T follicular helper cell (primary cell): ENCODE data around the gene ARNT2.
"Not testable (repeated sequence)": the region's sequence is repeated elsewhere in the genome, so short reads cannot be mapped to it uniquely, and the experiment has no call there.

Source experiments
- DNase-seq: peaks from one replicate; pipeline ENCODE4 v3.0.0-alpha.2; 2020; ENCODE audit warnings: low read depth
- total RNA-seq, 2 experiments: gene quantifications; one replicate each; lab custom pipeline; 2026; lab: John Stamatoyannopoulos, UW

Gene ARNT2
- total RNA-seq, result 0.13 to 0.18 reads per million in 2 experiments

- DNase-seq, result no peak
These were observed at the start of gene ARNT2 for GRCh38 chr15:80404057-80404760. ARNT2 (plus strand) TSS chr15:80404382; CDS start chr15:80404516, 134 bp downstream.

DNA sequence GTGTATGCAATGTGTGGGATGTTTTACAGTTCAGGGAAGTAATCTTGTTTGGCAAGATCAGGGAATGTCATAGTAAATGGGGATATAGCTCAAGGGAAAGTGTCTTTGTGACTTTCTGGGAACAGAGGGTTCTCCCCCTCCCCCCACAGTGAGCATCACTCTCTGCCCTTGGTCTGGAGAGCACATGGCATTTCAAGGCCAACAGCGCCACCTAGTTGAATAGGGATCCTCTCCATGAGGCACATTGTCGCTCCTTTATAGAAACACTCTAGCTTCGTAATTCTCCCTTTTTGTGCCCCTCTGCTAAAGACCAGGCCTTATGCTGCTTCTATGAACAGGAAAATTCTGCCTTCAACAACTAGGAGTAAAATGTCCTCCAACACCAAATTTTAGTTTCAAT lies 37.1 kb upstream of the ARNT2 start:
- DNase-seq, result no peak

- no peak for DNase-seq
These were observed 36.5 kb upstream of the ARNT2 start for GRCh38 chr15:80367661-80368060.

- no peak for DNase-seq
These were observed 32.3 kb upstream of the ARNT2 start for GRCh38 chr15:80371924-80372323.

DNA sequence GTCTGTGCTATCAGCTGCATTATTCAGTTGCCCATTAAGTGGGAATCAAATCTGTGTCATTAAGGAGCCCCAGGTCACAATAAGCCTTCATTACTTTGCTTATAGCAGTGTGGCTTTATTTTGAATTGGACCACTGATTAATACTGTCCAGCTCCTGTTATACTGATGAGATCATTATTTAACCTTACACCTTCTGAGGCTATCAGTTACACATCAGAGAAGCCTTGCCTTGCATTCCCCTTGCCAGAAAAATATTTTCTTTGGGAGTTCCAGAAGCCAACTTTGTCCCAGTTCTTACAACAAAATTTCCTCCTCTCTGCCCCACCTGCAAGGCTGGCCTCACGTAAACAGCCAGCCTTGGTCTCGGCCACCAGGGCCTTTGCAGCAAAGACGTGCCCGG lies 29.7 kb upstream of the ARNT2 start:
- DNase-seq, result no peak

- DNase-seq, result no peak
These were observed 28.0 kb upstream of the ARNT2 start for GRCh38 chr15:80375968-80376891.

GRCh38 chr15:80379693-80380092 lies 24.5 kb upstream of the ARNT2 start:
- DNase-seq, result no peak

GRCh38 chr15:80380154-80380553 lies 24.0 kb upstream of the ARNT2 start:
- no peak for DNase-seq

- DNase-seq, result no peak
These were observed 21.9 kb upstream of the ARNT2 start for GRCh38 chr15:80382285-80382684.

DNA sequence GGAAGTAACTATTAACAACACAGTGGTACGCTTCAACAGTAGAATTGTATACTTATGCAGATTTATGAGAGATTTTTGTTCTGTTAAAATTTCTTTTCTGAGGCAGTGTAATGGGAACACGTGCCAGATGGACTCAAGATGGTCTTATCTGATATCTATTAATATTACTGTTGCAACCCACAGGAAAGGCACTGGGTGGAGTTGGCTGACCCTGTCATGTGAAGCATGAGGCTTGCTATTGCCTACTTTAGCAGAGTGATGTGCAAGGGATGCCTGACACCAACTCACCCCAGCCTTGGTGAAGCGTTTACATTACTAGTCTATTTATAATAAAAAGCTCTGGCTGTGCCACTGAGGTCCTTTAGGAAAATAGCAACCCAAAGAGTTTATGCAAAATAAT lies 19.8 kb upstream of the ARNT2 start:
- no peak for DNase-seq

- DNase-seq, result no peak
These were observed 18.0 kb upstream of the ARNT2 start for GRCh38 chr15:80386151-80386550.

DNA sequence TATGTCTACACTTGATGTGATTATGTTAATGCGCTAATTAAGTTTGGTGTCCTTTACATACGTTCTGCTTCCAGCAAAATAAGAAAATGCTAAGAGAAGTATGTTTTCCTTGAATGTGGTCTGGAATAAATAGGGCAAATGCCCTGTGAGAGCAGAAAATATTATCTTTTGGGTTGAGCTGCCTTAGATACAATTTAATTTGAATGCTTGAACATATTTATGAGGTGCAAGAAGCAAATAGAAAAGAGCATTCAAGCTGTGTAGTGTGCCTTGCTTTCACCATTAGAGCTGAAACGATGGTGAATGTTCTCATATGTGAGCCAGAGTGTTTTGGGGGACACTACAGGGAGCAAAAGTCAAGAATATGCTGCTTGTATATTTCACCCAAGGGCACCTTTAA lies 15.9 kb upstream of the ARNT2 start:
- no peak for DNase-seq

GRCh38 chr15:80389370-80389769 lies 14.8 kb upstream of the ARNT2 start:
- DNase-seq, result no peak

DNA sequence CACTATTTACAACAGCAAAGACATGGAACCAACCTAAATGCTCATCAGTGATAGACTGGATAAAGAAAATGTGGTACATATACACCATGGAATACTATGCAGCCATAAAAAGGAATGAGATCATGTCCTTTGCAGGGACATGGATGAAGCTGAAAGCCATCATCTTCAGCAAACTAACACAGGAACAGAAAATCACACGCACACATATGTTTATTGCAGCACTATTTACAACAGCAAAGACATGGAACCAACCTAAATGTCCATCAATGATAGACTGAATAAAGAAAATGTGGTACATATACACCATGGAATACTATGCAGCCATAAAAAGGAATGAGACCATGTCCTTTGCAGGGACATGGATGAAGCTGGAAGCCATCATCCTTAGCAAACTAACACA lies 13.2 kb upstream of the ARNT2 start:
- DNase-seq, result not testable (repeated sequence)

DNA sequence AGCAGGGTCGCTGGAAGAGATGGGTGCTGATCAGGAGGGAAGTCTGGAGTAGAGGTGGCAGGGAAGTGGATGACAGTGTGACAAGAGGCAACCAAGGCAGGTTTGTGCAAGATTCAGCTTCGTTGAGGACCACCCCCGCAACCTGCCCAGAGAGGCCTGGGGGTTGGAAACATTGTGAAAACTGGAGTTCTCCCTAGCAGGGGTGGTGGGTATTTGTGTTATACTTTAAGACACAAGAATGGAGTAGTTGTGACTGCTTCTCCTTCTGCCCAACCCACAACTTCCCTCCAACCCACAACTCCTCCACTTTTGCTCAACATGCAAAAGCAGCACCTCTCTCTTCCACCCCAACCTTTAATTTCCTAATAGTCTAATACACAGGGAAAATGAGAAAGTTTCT lies 8.6 kb upstream of the ARNT2 start:
- DNase-seq, result no peak

- DNase-seq, result no peak
These were observed 8.1 kb upstream of the ARNT2 start for GRCh38 chr15:80396096-80396495.

DNA sequence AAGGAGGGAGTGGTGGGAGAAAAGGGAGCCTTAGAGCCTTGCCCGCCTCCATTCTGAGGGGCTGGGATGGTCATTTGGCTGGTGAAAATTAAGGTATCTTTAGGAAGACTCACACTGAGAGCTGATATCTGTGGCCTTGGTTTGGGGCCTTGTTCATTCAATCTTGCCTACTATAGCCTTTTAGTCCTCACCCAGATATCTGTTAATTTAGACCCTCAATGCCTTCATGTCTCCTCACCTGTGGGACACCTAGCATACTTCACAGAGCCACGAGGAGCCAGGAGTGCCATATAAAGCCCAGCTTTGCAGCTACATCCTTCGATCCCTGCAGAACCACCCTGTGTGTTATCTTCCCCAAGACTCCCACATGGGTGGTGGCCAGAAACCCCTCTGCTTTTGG lies 4.7 kb upstream of the ARNT2 start:
- DNase-seq, result no peak

DNA sequence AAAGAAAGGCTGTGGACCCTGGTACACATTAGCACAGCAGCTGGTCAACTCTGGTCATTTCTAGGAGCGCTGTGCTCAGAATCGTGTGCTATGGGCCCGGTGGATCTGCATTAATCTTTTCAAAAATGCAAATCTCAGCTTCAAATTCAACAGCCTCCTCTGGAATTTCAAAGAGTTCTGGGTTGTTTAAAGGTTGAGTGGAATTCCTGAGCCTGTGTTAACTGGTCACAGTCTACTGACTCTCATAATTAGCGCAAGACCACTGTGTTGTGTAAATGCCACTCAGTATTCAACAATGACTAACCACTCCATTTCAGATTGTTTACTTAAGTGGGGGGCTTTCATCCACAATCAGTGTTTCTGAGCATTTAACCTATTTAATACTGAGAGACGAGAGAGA lies 2.7 kb upstream of the ARNT2 start:
- no peak for DNase-seq

- no peak for DNase-seq
These were observed 1.8 kb upstream of the ARNT2 start for GRCh38 chr15:80402339-80402738.

DNA sequence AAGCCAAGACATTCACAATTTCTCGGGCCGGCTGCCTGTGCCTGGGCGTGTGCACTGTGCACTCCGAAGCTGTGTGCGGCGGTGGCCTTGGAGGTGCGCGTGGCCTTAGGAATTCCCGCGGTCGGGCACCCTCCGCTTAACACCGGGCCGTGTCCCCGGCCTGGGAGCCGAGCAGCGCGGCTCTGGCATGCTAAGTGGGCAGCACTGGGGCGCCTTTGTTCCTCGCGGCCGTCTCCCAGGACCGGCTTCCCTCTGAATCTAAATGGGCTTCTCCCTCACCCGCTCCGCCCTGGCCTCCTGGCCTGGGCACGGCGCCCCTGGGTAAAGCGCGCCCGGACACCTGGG lies 498 bp upstream of the ARNT2 start:
- DNase-seq, result no peak

- DNase-seq, result no peak
These were observed 775 bp downstream of the ARNT2 start for GRCh38 chr15:80404761-80405553.

- DNase-seq, result no peak
These were observed 1.3 kb downstream of the ARNT2 start for GRCh38 chr15:80405554-80405850.

- DNase-seq, result no peak
These were observed 1.8 kb downstream of the ARNT2 start for GRCh38 chr15:80405970-80406369.
